ENCODE data around the gene SLC44A5.

DNA sequence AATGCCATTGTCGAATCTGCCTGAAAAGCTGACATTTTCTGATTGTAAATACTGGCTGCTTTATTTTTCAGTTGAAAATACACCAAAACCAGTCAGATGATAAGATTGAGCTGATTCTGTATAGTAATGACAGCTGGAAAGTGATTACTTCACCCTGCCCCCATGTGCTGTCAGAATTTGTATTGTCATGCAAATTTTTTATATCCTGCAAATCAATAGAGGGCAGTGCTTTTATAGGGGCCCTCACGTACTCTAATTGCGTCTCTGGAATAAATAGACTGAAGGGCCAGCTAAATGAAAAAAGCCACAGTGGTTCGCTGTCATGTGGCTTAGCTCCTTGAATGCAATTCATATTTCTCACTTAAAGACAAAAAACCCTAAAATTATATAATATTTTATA is 268.1 kb downstream of the SLC44A5 start:
- TF ChIP-seq, protein P1, sequence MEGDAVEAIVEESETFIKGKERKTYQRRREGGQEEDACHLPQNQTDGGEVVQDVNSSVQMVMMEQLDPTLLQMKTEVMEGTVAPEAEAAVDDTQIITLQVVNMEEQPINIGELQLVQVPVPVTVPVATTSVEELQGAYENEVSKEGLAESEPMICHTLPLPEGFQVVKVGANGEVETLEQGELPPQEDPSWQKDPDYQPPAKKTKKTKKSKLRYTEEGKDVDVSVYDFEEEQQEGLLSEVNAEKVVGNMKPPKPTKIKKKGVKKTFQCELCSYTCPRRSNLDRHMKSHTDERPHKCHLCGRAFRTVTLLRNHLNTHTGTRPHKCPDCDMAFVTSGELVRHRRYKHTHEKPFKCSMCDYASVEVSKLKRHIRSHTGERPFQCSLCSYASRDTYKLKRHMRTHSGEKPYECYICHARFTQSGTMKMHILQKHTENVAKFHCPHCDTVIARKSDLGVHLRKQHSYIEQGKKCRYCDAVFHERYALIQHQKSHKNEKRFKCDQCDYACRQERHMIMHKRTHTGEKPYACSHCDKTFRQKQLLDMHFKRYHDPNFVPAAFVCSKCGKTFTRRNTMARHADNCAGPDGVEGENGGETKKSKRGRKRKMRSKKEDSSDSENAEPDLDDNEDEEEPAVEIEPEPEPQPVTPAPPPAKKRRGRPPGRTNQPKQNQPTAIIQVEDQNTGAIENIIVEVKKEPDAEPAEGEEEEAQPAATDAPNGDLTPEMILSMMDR (IDR thresholded peaks at IDR 0.05) = no peak
- no peak for TF ChIP-seq POLR2AphosphoS5 (IDR thresholded peaks at IDR 0.05; ENCODE audit: low read depth, low read length)

Data from Panc1 (cell line).